Thoracic aorta (tissue), 2 donors: ENCODE data around the gene ANO8. TPM values are rescaled to one million over a fixed set of nuclear protein-coding genes. Genes with fewer than 3 reads are reported as not detected.
A peak's percentile ranks its signal among the peaks of the same experiment; 100 is the strongest.
"Not testable (repeated sequence)": the region's sequence is repeated elsewhere in the genome, so short reads cannot be mapped to it uniquely, and the experiment has no call there.

Experiments
- ATAC-seq: fragments of 150-250 bp; one replicate; pipeline ENCODE4 v1.8.0; 2017; ENCODE audit warnings: low read depth; ENCODE audit not compliant: insufficient number of reproducible peaks, low FRiP score
- DNase-seq: peaks from one replicate; pipeline ENCODE4 v3.0.0-alpha.2; 2020; ENCODE audit warnings: low spot score
- H3K27ac ChIP-seq, 2 donors: fragments of 200-600 bp; sonication (generic); 1 replicate in 1 of 2; 2 replicates in 1 of 2; pipeline ENCODE4 v1.5.1; 2016; ENCODE audit warnings: mild to moderate bottlenecking in 2 of 2, moderate library complexity in 2 of 2
- H3K27me3 ChIP-seq: fragments of 200-600 bp; sonication (generic); replicated peaks from 2 replicates; pipeline ENCODE4 v1.6.0; 2016; ENCODE audit warnings: mild to moderate bottlenecking; ENCODE audit not compliant: insufficient read depth
- H3K36me3 ChIP-seq: fragments of 200-600 bp; sonication (generic); one replicate; pipeline ENCODE4 v1.5.1; 2016
- H3K4me1 ChIP-seq, 2 donors: fragments of 200-600 bp; sonication (generic); 1 replicate in 1 of 2; 2 replicates in 1 of 2; pipeline versions ENCODE4 v1.5.1 to v1.6.0; 2016; ENCODE audit warnings: low read depth in 2 of 2, mild to moderate bottlenecking in 1 of 2; ENCODE audit not compliant: control insufficient read depth in 1 of 2
- H3K4me3 ChIP-seq: fragments of 200-600 bp; sonication (generic); 2 replicates; pipeline ENCODE4 v1.5.1; 2016; ENCODE audit warnings: mild to moderate bottlenecking
- H3K9me3 ChIP-seq: fragments of 200-600 bp; sonication (generic); 2 replicates; pipeline ENCODE4 v1.5.1; 2016
- CTCF ChIP-seq: fragments of 200-600 bp; sonication (generic); IDR thresholded peaks from one replicate; pipeline ENCODE4 v1.5.1; 2019; ENCODE audit warnings: antibody characterized with exemption
- total RNA-seq, 2 donors: library from RNA; depleted of rRNA; stranded (reverse); fragments of >200 nt; gene quantifications; one replicate each; pipeline versions ENCODE4 v1.1.0 to v1.2.3, GENCODE V29; 2016

The ANO8 gene
- total RNA-seq, 2 donors from 2014 or later, result 9.5 to 13.4 TPM

GRCh38 chr19:17376935-17377600 lies 42.4 kb upstream of the ANO8 start, which contains the start of gene PLVAP:
PLVAP (minus strand) TSS chr19:17377342; CDS start chr19:17377288, 54 bp downstream.
- no peak for TF ChIP-seq CTCF
- DNase-seq (no peak), ATAC-seq (no peak)
- Histone ChIP-seq H3K9me3 (no peaks in the 10 kb centered on the region), H3K27ac (no peak within 1 kb of the TSS), H3K4me1 (no peaks in the 10 kb centered on the region), H3K36me3 (no peaks in the 10 kb centered on the region), H3K4me3 (peak within 1 kb of the TSS; percentile 16), H3K27me3 (no peaks in the 10 kb centered on the region)

DNA sequence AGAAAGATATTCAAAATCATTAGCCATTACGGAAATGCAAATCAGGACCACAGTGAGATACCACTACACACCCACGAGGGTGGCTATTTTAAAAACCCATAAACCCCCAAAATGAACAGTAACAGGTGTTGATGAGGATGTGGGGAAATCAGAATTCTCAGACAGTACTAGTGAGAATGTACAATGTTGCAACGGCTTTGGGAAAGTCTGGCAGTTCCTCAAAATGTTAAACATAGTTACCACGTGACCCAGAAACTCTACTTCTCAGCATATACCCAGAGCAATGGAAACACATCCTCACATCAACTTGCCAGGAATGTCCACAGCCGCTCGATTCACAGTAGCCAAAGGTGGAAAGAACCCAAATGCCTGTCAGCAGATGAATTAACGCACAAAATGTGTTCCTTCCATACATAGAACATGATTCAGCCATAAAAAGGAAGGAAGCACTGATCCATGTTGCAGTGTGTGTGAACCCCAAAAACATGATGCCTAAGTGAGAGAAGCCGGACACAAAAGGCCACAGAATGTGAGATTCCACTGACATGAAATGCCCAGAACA lies 35.5 kb upstream of the ANO8 start:
- H3K27me3 ChIP-seq, result no peaks in the 10 kb centered on the region
- H3K36me3 ChIP-seq, result no peaks in the 10 kb centered on the region
- TF ChIP-seq CTCF, result no peak
- peak overlapping the region in 1 of 2 donors; percentile 15 for H3K27ac ChIP-seq
- ATAC-seq (peak; percentile 55), DNase-seq (no peak)
- H3K4me1 ChIP-seq, result peaks cover 3 to 6% of the 10 kb centered on the region in 2 donors
- H3K9me3 ChIP-seq, result no peaks in the 10 kb centered on the region
- no peak overlapping the region for H3K4me3 ChIP-seq

DNA sequence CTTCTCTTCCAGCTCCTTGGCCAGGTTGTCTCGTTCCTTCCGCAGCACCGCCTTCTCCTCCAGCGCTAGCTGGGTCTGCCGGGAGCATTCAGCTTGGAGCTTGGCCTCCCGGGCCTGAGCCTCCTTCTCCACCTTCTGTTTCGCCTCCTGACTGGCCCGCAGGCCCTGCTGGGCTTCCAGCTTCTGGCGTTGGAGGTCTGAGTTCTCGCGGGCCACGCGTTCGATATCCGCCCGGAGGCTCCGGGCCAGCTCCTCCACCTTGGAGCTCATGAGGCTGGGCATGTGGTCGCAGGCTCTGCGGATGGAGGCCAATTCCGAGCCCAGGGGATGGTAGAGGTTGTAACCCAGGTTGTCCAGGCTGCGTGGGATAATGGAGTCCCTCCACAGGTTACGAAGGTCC lies 30.7 kb upstream of the ANO8 start:
- DNase-seq (no peak), ATAC-seq (no peak)
- no peaks in the 10 kb centered on the region for H3K27me3 ChIP-seq
- peaks cover 2 to 4% of the 10 kb centered on the region in 2 donors for H3K4me1 ChIP-seq
- no peaks in the 10 kb centered on the region for H3K36me3 ChIP-seq
- no peaks in the 10 kb centered on the region for H3K9me3 ChIP-seq
- H3K4me3 ChIP-seq, result no peak overlapping the region
- TF ChIP-seq CTCF, result no peak
- no peak overlapping the region for H3K27ac ChIP-seq

- not testable (repeated sequence) for H3K27me3 ChIP-seq, H3K27ac ChIP-seq, H3K9me3 ChIP-seq, H3K4me3 ChIP-seq, H3K36me3 ChIP-seq, ATAC-seq, DNase-seq, H3K4me1 ChIP-seq
These were observed 29.4 kb upstream of the ANO8 start for GRCh38 chr19:17363852-17364605.

DNA sequence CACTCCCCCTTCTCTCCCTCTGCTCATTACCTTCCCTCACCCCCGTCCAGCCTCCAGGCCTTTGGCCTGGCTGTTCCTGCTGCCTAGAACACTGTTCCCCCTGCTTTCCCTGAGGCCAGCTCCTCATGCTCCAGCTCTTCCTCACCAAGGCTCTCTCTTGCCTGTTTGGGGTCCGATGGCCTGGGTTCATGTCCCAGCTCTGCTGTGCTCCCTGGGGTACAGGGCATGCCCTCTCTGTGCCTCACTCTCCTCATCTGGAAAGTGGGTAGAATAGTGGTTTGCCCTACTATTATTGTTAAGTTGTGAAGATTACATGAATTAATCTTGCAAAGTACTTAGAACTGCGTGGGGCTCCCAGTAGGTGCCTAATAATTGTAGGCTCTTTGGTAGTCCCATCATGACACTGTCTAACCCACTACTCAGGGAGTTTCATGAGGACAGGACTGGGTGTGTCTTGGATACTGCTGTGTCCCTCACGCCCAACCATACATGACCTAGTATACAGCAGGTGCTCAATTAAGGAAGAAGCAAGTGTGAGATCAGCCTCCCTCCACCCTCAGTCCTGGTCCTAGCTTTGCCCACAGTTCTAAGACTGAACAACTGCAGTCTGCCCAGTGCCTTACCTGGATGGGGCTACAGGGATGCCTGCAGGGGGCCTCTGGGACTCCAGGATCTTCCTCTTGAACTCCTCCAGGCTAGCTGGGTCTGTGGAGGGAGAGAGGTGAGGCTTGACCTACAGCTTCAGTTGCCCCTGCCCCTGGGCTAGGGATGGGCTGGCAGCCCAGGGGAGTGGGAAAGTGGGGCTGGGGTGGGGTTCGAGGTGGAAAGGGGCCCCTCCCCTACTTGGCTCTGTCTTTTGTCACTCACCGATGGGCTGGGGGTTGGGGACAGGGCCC lies 25.5 kb upstream of the ANO8 start:
- Histone ChIP-seq H3K9me3 (no peaks in the 10 kb centered on the region), H3K27ac (no peak overlapping the region), H3K4me3 (no peak overlapping the region), H3K36me3 (no peaks in the 10 kb centered on the region), H3K27me3 (no peaks in the 10 kb centered on the region), H3K4me1 (peaks cover 0 to 9% of the 10 kb centered on the region in 2 donors)
- ATAC-seq (no peak), DNase-seq (no peak)
- TF ChIP-seq CTCF, result no peak
